ENCODE measurements around the gene PRRC2B.

PRRC2B gene

GRCh38 chr9:131499254-131499767 is 105.4 kb downstream of the PRRC2B start:
- peaks cover 52% of the 10 kb centered on the region for H3K36me3 ChIP-seq
- no peak overlapping the region for H3K27ac ChIP-seq
- H3K9me3 ChIP-seq = no peaks in the 10 kb centered on the region
- H3K27me3 ChIP-seq = peaks cover 13% of the 10 kb centered on the region
- TF ChIP-seq CTCF (IDR thresholded peaks at IDR 0.05) = no peak
- H3K4me3 ChIP-seq (ENCODE audit: low read depth in 1 of 2, low read length in 1 of 2) = no peak overlapping the region
- peaks cover 15 to 19% of the 10 kb centered on the region in 2 experiments for H3K4me1 ChIP-seq (ENCODE audit: control insufficient read depth in 1 of 2, insufficient read depth in 1 of 2, low read depth in 1 of 2, low read length in 1 of 2)

GRCh38 chr9:131500377-131500776 is 106.5 kb downstream of the PRRC2B start:
- no peak overlapping the region for H3K27ac ChIP-seq

GRCh38 chr9:131500939-131501541 is 107.2 kb downstream of the PRRC2B start:
- Histone ChIP-seq H3K27ac (no peak overlapping the region), H3K4me3 (ENCODE audit: low read depth in 1 of 2, low read length in 1 of 2) (no peak overlapping the region), H3K4me1 (ENCODE audit: control insufficient read depth in 1 of 2, insufficient read depth in 1 of 2, low read depth in 1 of 2, low read length in 1 of 2) (peaks cover 15 to 19% of the 10 kb centered on the region in 2 experiments)

More at GRCh38 chr9:131500377-131500776, 106.5 kb downstream of the PRRC2B start:
- Histone ChIP-seq H3K4me1 (ENCODE audit: control insufficient read depth in 1 of 2, insufficient read depth in 1 of 2, low read depth in 1 of 2, low read length in 1 of 2) (peaks cover 15 to 19% of the 10 kb centered on the region in 2 experiments), H3K36me3 (peaks cover 41% of the 10 kb centered on the region), H3K4me3 (ENCODE audit: low read depth in 1 of 2, low read length in 1 of 2) (no peak overlapping the region), H3K9me3 (no peaks in the 10 kb centered on the region), H3K27me3 (peaks cover 15% of the 10 kb centered on the region)
- TF ChIP-seq CTCF (IDR thresholded peaks at IDR 0.05) = no peak

GRCh38 chr9:131502781-131503625 is 109.1 kb downstream of the PRRC2B start, which contains the start of gene POMT1:
Gene POMT1 (plus strand): TSS chr9:131502918. CDS start chr9:131504219, 1,301 bp downstream.
- H3K9me3 ChIP-seq = no peaks in the 10 kb centered on the region
- H3K4me1 ChIP-seq (ENCODE audit: control insufficient read depth in 1 of 2, insufficient read depth in 1 of 2, low read depth in 1 of 2, low read length in 1 of 2) = peaks cover 15 to 19% of the 10 kb centered on the region in 2 experiments
- H3K27me3 ChIP-seq = peaks cover 15% of the 10 kb centered on the region
- peak within 1 kb of the TSS; percentile 56 for H3K27ac ChIP-seq
- no peak for TF ChIP-seq CTCF (IDR thresholded peaks at IDR 0.05)
- peaks cover 22% of the 10 kb centered on the region for H3K36me3 ChIP-seq
- H3K4me3 ChIP-seq (ENCODE audit: low read depth in 1 of 2, low read length in 1 of 2) = peak within 1 kb of the TSS; percentile 81 to 97

More at GRCh38 chr9:131500939-131501541, 107.2 kb downstream of the PRRC2B start:
- Histone ChIP-seq H3K36me3 (peaks cover 34% of the 10 kb centered on the region), H3K27me3 (peaks cover 15% of the 10 kb centered on the region), H3K9me3 (no peaks in the 10 kb centered on the region)
- TF ChIP-seq CTCF (IDR thresholded peaks at IDR 0.05) = no peak

- no peak overlapping the region for H3K27ac ChIP-seq
- H3K4me1 ChIP-seq (ENCODE audit: control insufficient read depth in 1 of 2, insufficient read depth in 1 of 2, low read depth in 1 of 2, low read length in 1 of 2) = peaks cover 15 to 19% of the 10 kb centered on the region in 2 experiments
- peak overlapping the region; percentile 81 to 97 for H3K4me3 ChIP-seq (ENCODE audit: low read depth in 1 of 2, low read length in 1 of 2)
Measured at GRCh38 chr9:131503626-131504465, 110.0 kb downstream of the PRRC2B start.

More at GRCh38 chr9:131503626-131504465, 110.0 kb downstream of the PRRC2B start:
- Histone ChIP-seq H3K9me3 (no peaks in the 10 kb centered on the region), H3K27me3 (peaks cover 15% of the 10 kb centered on the region), H3K36me3 (peaks cover 16% of the 10 kb centered on the region)
- no peak for TF ChIP-seq CTCF (IDR thresholded peaks at IDR 0.05)

All from neutrophil (primary cell).